Endothelial cell of umbilical vein (primary cell): ENCODE measurements around the gene BPHL.

Experiments
- POLR2A ChIP-seq: IDR thresholded peaks from 2 replicates; pipeline ENCODE4 v1.6.1; 2012; ENCODE audit warnings: low read depth, mild to moderate bottlenecking, control low read depth, low read length
- POLR2AphosphoS5 ChIP-seq: IDR thresholded peaks from 2 replicates; pipeline ENCODE4 v1.6.1; 2012; ENCODE audit warnings: low read depth, mild to moderate bottlenecking, control low read depth, low read length, moderate library complexity; ENCODE audit not compliant: insufficient read depth

GRCh38 chr6:3193102-3193849 lies 74.8 kb downstream of the BPHL start:
- TF ChIP-seq POLR2AphosphoS5 (no peak), POLR2A (no peak)
